DMS 273 (cell line): ENCODE data around the gene SLC23A1.
"Not testable (repeated sequence)": the region's sequence is repeated elsewhere in the genome, so short reads cannot be mapped to it uniquely, and the experiment has no call there.

Experiments used
- DNase-seq: peaks from one replicate; lab custom pipeline; 2025; ENCODE audit not compliant: unreplicated experiment; lab: John Stamatoyannopoulos, UW

SLC23A1 gene

GRCh38 chr5:139383275-139383992 is at the start of gene SLC23A1:
Gene SLC23A1 (minus strand): TSS chr5:139383297. CDS start chr5:139383253, 44 bp downstream.
- DNase-seq, result peak; percentile 77

- DNase-seq, result no peak
These were observed 48.6 kb upstream of the SLC23A1 start for GRCh38 chr5:139431706-139432105.

GRCh38 chr5:139430015-139430414 is 46.9 kb upstream of the SLC23A1 start:
- no peak for DNase-seq

- DNase-seq, result no peak
These were observed 43.2 kb upstream of the SLC23A1 start for GRCh38 chr5:139426203-139426885.

- no peak for DNase-seq
These were observed 42.4 kb upstream of the SLC23A1 start for GRCh38 chr5:139425497-139425896.

- DNase-seq, result peak; percentile 86
These were observed 39.3 kb upstream of the SLC23A1 start for GRCh38 chr5:139422307-139422893.

- no peak for DNase-seq
These were observed 36.4 kb upstream of the SLC23A1 start for GRCh38 chr5:139419226-139420192.

GRCh38 chr5:139418793-139419192 is 35.7 kb upstream of the SLC23A1 start:
- no peak for DNase-seq

GRCh38 chr5:139417214-139417613 is 34.1 kb upstream of the SLC23A1 start:
- DNase-seq, result peak; percentile 83

- DNase-seq, result peak; percentile 66
These were observed 33.6 kb upstream of the SLC23A1 start for GRCh38 chr5:139416651-139417050.

GRCh38 chr5:139415869-139416268 is 32.8 kb upstream of the SLC23A1 start:
- no peak for DNase-seq

- peak; percentile 81 for DNase-seq
These were observed 32.2 kb upstream of the SLC23A1 start for GRCh38 chr5:139415221-139415861.

GRCh38 chr5:139414581-139415130 is 31.6 kb upstream of the SLC23A1 start:
- peak; percentile 38 for DNase-seq

GRCh38 chr5:139413963-139414362 is 30.9 kb upstream of the SLC23A1 start:
- no peak for DNase-seq

- peak; percentile 36 for DNase-seq
These were observed 30.1 kb upstream of the SLC23A1 start for GRCh38 chr5:139413153-139413552.

GRCh38 chr5:139410993-139411828 is 28.1 kb upstream of the SLC23A1 start:
- DNase-seq, result no peak

- no peak for DNase-seq
These were observed 27.3 kb upstream of the SLC23A1 start for GRCh38 chr5:139410121-139410992.

GRCh38 chr5:139409116-139409515 is 26.0 kb upstream of the SLC23A1 start:
- DNase-seq, result not testable (repeated sequence)
